G401 (cell line): ENCODE measurements around the gene CABP4. TPM values are rescaled to one million over a fixed set of nuclear protein-coding genes. Genes with fewer than 3 reads are reported as not detected.

Source experiments
- DNase-seq: peaks from one replicate; pipeline ENCODE4 v3.0.0-alpha.2; 2015; ENCODE audit warnings: low spot score
- in situ Hi-C: cut with HindIII; loops from 2 replicates; pipeline ENCODE4 v1.10.0; 2016; ENCODE audit warnings: low sequenced_read_pairs, mixed read lengths
- total RNA-seq: library from RNA; depleted of rRNA; stranded (reverse); fragments of >200 nt; shearing (Covaris generic); gene quantifications from 2 replicates; pipeline ENCODE4 v1.2.3, GENCODE V29; 2014; rRNA removed

Gene CABP4
- total RNA-seq = not detected in 2 replicates

- DNase-seq = no peak
- in situ Hi-C loops = no loop called here
These were observed at the start of gene CABP4 for GRCh38 chr11:67455054-67455453. Gene CABP4 (plus strand): TSS chr11:67455354. CDS start chr11:67455424, 70 bp downstream.

- in situ Hi-C loops = no loop called here
- no peak for DNase-seq
These were observed 49.3 kb upstream of the CABP4 start for GRCh38 chr11:67405688-67406339.

- in situ Hi-C loops = no loop called here
- no peak for DNase-seq
These were observed 48.7 kb upstream of the CABP4 start for GRCh38 chr11:67406420-67406968.

- no peak for DNase-seq
- in situ Hi-C loops = no loop called here
These were observed 48.0 kb upstream of the CABP4 start for GRCh38 chr11:67406969-67407687.

GRCh38 chr11:67407688-67408163, 47.4 kb upstream of the CABP4 start:
- in situ Hi-C loops = no loop called here

GRCh38 chr11:67408437-67409200, 46.5 kb upstream of the CABP4 start:
- DNase-seq = no peak
- in situ Hi-C loops = no loop called here

More at GRCh38 chr11:67407688-67408163, 47.4 kb upstream of the CABP4 start:
- no peak for DNase-seq

GRCh38 chr11:67409261-67409666, 45.9 kb upstream of the CABP4 start:
- no peak for DNase-seq
- in situ Hi-C loops = no loop called here

GRCh38 chr11:67409781-67410368, 45.3 kb upstream of the CABP4 start:
- in situ Hi-C loops = no loop called here
- DNase-seq = no peak

- in situ Hi-C loops = no loop called here
- DNase-seq = no peak
These were observed 44.8 kb upstream of the CABP4 start for GRCh38 chr11:67410369-67410831.

- no peak for DNase-seq
- in situ Hi-C loops = no loop called here
These were observed 44.0 kb upstream of the CABP4 start for GRCh38 chr11:67410984-67411784.

GRCh38 chr11:67411785-67412152, 43.4 kb upstream of the CABP4 start:
- no peak for DNase-seq
- in situ Hi-C loops = no loop called here

GRCh38 chr11:67412495-67413179, 42.5 kb upstream of the CABP4 start:
- DNase-seq = no peak
- in situ Hi-C loops = no loop called here

- in situ Hi-C loops = no loop called here
- no peak for DNase-seq
These were observed 41.8 kb upstream of the CABP4 start for GRCh38 chr11:67413266-67413849.

GRCh38 chr11:67415501-67416304, 39.5 kb upstream of the CABP4 start, which contains the start of gene CARNS1:
Gene CARNS1 (plus strand): TSS chr11:67415678. CDS start chr11:67416200, 522 bp downstream.
- in situ Hi-C loops = no loop called here
- no peak for DNase-seq

- no peak for DNase-seq
- in situ Hi-C loops = no loop called here
These were observed 38.5 kb upstream of the CABP4 start for GRCh38 chr11:67416416-67417335.

GRCh38 chr11:67417425-67417824, 37.7 kb upstream of the CABP4 start:
- in situ Hi-C loops = no loop called here
- no peak for DNase-seq
